HEK293 (cell line): Measurements from ENCODE around the gene FAM184A.

Experiments used
- BCL11B ChIP-seq: fragments of 450-650 bp; formaldehyde crosslinking; IDR thresholded peaks from 2 replicates; pipeline ENCODE4 v1.5.1; 2016; ENCODE audit warnings: low read depth, missing biosample characterization, missing genetic modification characterization
- BCL6B ChIP-seq: fragments of 450-650 bp; formaldehyde crosslinking; IDR thresholded peaks from 2 replicates; pipeline ENCODE4 v1.5.1; 2017; ENCODE audit warnings: missing biosample characterization, missing genetic modification characterization
- CTCF ChIP-seq: fragments of 450-650 bp; formaldehyde crosslinking; IDR thresholded peaks from 2 replicates; pipeline ENCODE4 v1.5.1; 2016; ENCODE audit warnings: missing biosample characterization, missing genetic modification characterization
- PBX3 ChIP-seq: sonication (generic); formaldehyde crosslinking; IDR thresholded peaks from 2 replicates; pipeline ENCODE4 v1.8.1; 2022; ENCODE audit warnings: mild to moderate bottlenecking, moderate library complexity, missing genetic modification reagents
- PRDM2 ChIP-seq: fragments of 450-650 bp; formaldehyde crosslinking; IDR thresholded peaks from 2 replicates; pipeline ENCODE4 v1.5.1; 2016; ENCODE audit warnings: missing biosample characterization, missing genetic modification characterization, borderline replicate concordance
- REST ChIP-seq: fragments of 450-650 bp; formaldehyde crosslinking; IDR thresholded peaks from 2 replicates; pipeline ENCODE4 v1.5.1; 2016; ENCODE audit warnings: missing biosample characterization, missing genetic modification characterization
- ZBTB8A ChIP-seq: fragments of 450-650 bp; formaldehyde crosslinking; IDR thresholded peaks from 2 replicates; pipeline ENCODE4 v1.5.1; 2016; ENCODE audit warnings: missing biosample characterization, missing genetic modification characterization
- ZNF391 ChIP-seq: fragments of 450-650 bp; formaldehyde crosslinking; IDR thresholded peaks from 2 replicates; pipeline ENCODE4 v1.5.1; 2016; ENCODE audit warnings: low read depth, missing biosample characterization, missing genetic modification characterization, borderline replicate concordance
- ZNF521 ChIP-seq: fragments of 450-650 bp; formaldehyde crosslinking; IDR thresholded peaks from 2 replicates; pipeline ENCODE4 v1.5.1; 2017; ENCODE audit warnings: missing biosample characterization, mild to moderate bottlenecking, missing genetic modification characterization
- ZNF549 ChIP-seq: fragments of 450-650 bp; IDR thresholded peaks from 2 replicates; pipeline ENCODE4 v1.5.1; 2018; ENCODE audit warnings: missing biosample characterization, missing genetic modification characterization, mild to moderate bottlenecking, inconsistent platforms, moderate library complexity
- ZNF560 ChIP-seq: fragments of 450-650 bp; formaldehyde crosslinking; IDR thresholded peaks from 2 replicates; pipeline ENCODE4 v1.5.1; 2017; ENCODE audit warnings: missing biosample characterization, missing genetic modification characterization, borderline replicate concordance
- ZNF677 ChIP-seq: fragments of 450-650 bp; IDR thresholded peaks from 2 replicates; pipeline ENCODE4 v1.5.0; 2018; ENCODE audit warnings: missing biosample characterization, mild to moderate bottlenecking, missing genetic modification characterization, moderate library complexity
- ZNF785 ChIP-seq: fragments of 450-650 bp; formaldehyde crosslinking; IDR thresholded peaks from 2 replicates; pipeline ENCODE4 v1.5.1; 2016; ENCODE audit warnings: missing biosample characterization, missing genetic modification characterization

GRCh38 chr6:118993358-118993757 lies 85.1 kb downstream of the FAM184A start:
- TF ChIP-seq BCL11B (tag by site-specific recombination) (no peak), ZBTB8A (tag by site-specific recombination) (no peak), REST (no peak), BCL6B (no peak), PBX3 (CRISPR knock-in tag) (no peak), ZNF549 (tag by site-specific recombination) (no peak), ZNF785 (tag by site-specific recombination) (no peak), CTCF (tag by site-specific recombination) (no peak), PRDM2 (tag by site-specific recombination) (no peak), ZNF391 (tag by site-specific recombination) (no peak), ZNF521 (tag by site-specific recombination) (no peak), ZNF677 (tag by site-specific recombination) (no peak), ZNF560 (tag by site-specific recombination) (no peak)
